ENCODE data around the gene BATF2.
"Not testable (repeated sequence)": the region's sequence is repeated elsewhere in the genome, so short reads cannot be mapped to it uniquely, and the experiment has no call there.

BATF2 gene, protein sequence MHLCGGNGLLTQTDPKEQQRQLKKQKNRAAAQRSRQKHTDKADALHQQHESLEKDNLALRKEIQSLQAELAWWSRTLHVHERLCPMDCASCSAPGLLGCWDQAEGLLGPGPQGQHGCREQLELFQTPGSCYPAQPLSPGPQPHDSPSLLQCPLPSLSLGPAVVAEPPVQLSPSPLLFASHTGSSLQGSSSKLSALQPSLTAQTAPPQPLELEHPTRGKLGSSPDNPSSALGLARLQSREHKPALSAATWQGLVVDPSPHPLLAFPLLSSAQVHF

GRCh38 chr11:64996710-64997380, at the start of gene BATF2:
Gene BATF2, minus strand, starts transcription at chr11:64996971. Its CDS starts 57 bp downstream, at chr11:64996914.
- peak; percentile 78 for DNase-seq (ENCODE audit: low spot score)

- no peak for DNase-seq (ENCODE audit: low spot score)
Observed at GRCh38 chr11:65045728-65046127, 49.0 kb upstream of the BATF2 start.

DNA sequence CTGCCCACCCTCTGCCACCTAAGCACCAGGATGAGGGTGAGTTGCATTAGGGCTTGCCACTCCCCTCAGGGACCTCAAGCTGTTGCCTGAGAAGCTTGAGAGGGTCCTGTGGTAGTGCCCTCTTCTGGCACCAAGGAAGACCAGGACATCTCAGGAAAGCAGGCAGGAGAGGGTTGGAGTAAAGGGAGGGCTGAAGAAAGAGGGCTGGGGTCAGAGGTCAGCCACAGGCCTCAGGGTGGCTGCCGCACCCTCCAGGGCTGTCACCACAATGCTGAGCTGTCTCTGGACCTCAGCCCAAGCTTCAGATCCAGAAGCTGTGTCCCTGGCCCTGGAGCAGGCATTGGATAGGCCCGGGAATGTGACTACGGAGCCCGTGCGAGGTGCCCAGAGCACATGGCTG, 48.3 kb upstream of the BATF2 start:
- DNase-seq (ENCODE audit: low spot score), result no peak

DNA sequence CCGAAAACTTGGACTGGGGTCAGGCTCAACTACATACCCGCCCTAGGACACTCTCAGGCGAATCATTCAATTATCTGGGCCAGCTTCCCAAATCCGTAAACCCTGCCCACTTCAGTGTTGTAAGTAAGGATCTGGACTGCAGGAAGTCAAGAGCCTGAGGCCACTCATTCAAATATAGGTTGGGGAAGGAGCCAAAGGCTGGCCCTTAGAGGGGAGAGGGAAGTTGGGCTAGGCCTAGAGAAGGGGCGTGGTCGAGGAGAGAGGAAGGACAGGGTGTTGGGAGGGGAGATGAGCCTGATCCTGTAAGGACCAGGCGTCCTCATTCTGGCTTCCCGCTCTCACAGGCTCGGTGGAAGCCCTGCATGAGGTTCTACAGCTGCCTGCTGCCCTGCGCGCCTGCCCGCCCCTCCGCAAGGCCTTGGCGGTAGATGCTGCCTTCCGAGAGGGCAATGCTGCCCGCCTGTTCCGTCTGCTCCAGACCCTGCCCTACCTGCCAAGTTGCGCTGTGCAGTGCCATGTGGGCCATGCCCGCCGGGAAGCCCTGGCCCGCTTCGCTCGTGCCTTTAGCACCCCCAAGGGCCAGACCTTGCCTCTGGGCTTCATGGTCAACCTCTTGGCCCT, 47.2 kb upstream of the BATF2 start:
- DNase-seq (ENCODE audit: low spot score), result no peak

- DNase-seq (ENCODE audit: low spot score), result no peak
Observed at GRCh38 chr11:65042891-65043290, 46.1 kb upstream of the BATF2 start.

DNA sequence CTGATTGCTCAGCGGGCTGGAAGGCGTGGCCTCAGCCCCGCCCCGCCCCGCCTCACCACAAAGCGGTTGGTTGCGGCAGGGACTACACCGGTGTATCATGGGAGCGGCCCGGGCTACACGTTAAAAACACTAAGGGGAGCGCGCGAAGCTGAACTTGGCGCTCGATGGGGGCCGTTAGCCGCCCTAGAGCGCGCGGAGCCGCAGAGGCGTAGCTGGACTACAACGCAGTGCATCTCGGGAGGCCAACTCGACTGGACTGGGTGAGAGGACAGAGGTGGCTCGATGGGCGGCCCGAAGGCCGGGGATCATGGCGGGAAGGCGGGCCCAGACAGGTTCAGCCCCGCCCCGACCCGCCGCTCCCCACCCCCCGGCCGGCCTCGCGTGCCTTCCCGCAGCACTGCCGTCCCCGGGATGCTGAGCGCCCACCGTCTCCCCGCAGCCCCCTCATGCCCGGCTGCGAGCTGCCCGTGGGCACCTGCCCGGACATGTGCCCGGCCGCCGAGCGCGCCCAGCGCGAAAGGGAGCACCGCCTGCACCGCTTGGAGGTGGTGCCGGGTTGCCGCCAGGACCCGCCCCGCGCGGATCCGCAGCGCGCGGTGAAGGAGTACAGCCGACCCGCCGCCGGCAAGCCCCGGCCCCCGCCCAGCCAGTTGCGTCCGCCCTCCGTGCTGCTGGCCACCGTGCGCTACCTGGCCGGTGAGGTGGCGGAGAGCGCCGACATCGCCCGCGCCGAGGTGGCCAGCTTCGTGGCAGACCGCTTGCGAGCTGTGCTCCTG, 44.3 kb upstream of the BATF2 start, which contains the start of gene SAC3D1:
TSS of gene SAC3D1 (plus strand) at position 364 of the 776 bp plus-strand sequence. CDS start at position 447, 83 bp downstream.
- DNase-seq (ENCODE audit: low spot score), result peak; percentile 95

- no peak for DNase-seq (ENCODE audit: low spot score)
Observed at GRCh38 chr11:65040520-65040846, 43.7 kb upstream of the BATF2 start.

GRCh38 chr11:65036931-65037330, 40.2 kb upstream of the BATF2 start:
- no peak for DNase-seq (ENCODE audit: low spot score)

GRCh38 chr11:65035579-65035978, 38.8 kb upstream of the BATF2 start:
- no peak for DNase-seq (ENCODE audit: low spot score)

GRCh38 chr11:65034423-65034822, 37.7 kb upstream of the BATF2 start:
- no peak for DNase-seq (ENCODE audit: low spot score)

GRCh38 chr11:65032216-65032615, 35.4 kb upstream of the BATF2 start:
- DNase-seq (ENCODE audit: low spot score), result no peak

GRCh38 chr11:65027213-65028067, 30.7 kb upstream of the BATF2 start, which contains the start of gene SNX15:
Gene SNX15, plus strand, starts transcription at chr11:65027439. Its CDS starts 99 bp downstream, at chr11:65027538.
- DNase-seq (ENCODE audit: low spot score), result peak; percentile 87

DNA sequence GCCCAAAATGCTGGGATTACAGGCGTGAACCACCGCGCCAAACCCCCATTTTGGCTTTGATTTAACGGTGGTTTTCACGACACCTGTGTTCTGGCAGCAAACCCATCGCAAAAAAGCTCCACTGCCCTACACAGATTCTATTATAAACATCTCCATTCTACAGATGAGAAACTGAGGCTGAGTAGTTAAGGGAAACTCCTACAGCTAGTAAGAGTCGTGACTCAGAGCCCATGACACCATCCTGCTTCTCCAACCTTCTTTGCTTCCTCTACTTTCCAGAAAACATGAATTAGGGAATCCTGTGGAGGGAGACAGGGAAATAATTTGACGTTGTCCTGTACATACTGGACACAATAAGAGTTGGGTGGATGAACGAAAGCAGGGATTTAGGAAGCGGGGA, 30.0 kb upstream of the BATF2 start:
- DNase-seq (ENCODE audit: low spot score), result no peak

- not testable (repeated sequence) for DNase-seq (ENCODE audit: low spot score)
Observed at GRCh38 chr11:65023502-65023901, 26.7 kb upstream of the BATF2 start.

DNA sequence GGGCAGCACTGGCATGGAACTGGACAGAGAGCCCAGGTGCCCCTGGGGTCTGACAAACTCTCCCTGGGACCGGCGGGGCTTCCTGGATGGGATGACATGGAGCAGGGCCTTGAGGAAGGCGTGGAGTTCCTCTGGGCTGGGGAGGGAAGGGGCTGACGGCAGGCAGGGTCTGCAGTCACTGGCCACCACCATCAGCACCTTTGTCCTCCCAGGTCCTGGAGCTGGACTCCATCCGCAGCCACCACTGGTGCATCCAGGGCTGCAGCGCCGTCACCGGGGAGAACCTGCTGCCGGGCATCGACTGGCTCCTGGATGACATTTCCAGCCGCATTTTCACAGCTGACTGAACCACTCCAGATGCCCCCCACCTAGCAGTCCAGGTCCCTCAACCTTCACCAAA, 24.7 kb upstream of the BATF2 start:
- no peak for DNase-seq (ENCODE audit: low spot score)

DNA sequence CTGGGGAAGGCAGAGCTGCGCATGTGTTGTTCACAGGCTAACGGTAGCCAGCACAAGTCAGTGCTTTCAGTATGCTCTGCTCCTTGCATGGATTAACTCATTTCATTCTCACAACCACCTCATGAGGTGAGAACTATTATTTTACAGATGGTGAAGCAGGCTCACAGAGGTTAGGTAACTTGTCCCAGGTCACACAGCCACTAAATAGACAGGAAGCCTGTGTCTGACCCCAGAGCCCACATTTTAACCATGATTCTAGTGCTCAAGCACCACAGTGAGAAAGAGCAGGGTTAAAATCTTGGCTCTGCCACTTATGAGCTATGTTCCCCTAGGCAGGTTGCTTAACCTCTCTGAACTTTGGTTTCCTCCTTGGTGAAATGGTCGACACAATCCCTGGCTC, 24.2 kb upstream of the BATF2 start:
- no peak for DNase-seq (ENCODE audit: low spot score)

DNA sequence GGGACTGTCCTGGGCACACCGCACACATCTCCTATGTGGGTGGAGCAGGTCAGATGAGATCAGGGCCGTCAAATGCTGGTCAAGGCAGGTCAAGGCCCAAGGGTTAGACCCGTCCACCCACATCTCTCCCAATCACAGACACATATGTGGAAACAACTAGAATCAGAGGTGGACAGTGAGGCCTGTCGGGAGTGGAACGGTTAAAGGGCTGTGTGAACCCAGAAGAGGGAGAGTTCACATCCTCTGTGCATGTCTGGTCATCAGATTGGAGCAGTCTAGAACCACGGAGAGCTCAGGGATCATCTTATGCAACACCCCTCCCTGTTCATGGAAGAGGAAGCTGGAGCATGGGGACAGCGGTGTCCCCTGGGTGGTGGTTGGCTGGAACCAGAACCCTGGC, 23.1 kb upstream of the BATF2 start:
- no peak for DNase-seq (ENCODE audit: low spot score)

DNA sequence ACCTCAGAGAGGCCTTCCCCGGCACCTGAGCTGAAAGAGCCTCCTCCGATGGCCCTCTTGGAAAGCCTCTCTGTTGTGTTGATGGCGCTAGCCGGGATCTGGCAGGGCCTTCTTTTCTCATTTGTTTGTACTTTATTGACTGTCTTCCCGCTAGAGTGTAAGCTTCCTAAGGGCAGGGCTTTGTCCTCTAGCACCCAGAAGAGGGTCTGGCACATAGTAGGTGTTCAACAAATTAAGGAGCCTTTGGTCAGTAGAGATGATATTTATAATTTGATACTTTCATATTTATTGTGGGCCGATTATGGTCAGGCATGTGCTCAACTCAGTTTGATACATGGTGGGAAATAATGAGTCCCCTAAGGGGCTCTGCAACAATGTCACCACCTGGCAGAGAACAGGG, 21.2 kb upstream of the BATF2 start:
- no peak for DNase-seq (ENCODE audit: low spot score)

- no peak for DNase-seq (ENCODE audit: low spot score)
Observed at GRCh38 chr11:65016705-65017104, 19.9 kb upstream of the BATF2 start.

DNA sequence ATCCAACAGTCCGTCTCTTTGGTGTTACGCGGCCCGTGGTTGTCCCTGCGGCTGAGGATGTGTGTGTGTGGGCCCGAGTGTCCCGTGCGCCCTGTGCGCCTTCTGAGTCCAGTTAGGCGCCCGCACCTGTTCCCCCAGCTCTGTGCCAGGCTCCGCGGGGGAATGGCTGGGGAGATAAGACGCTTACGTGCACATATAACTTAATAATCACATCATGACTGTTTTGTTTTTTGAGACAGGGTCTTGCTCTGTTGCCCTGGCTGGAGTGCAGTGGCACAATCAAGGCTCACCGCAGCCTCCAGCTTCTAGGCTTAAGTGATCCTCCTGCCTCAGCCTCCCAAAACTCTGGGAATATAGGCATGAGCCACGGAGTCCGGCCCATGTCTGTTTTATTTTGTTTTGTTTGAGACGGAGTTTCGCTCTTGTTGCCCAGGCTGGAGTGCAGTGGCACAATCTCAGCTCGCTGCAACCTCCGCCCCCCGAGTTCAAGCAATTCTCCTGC, 18.0 kb upstream of the BATF2 start:
- DNase-seq (ENCODE audit: low spot score), result no peak
